B cell (primary cell): ENCODE results near the gene WDR19. TPM values are rescaled to one million over a fixed set of nuclear protein-coding genes. Genes with fewer than 3 reads are reported as not detected.
"Not testable (repeated sequence)": the region's sequence is repeated elsewhere in the genome, so short reads cannot be mapped to it uniquely, and the experiment has no call there.

Experiments used
- ATAC-seq: fragments of 200-7000 bp; cut with Tn5 transposase; one replicate; pipeline ENCODE4 v1.10.0; 2021; ENCODE audit warnings: low read depth, mild to moderate bottlenecking, moderate number of reproducible peaks, moderate library complexity
- CTCF ChIA-PET: fragments of 350-600 bp; sonication (Branson Sonifier 250); formaldehyde crosslinking; loops from one replicate; lab custom pipeline; 2021; ENCODE audit warnings: antibody characterized with exemption, inconsistent platforms; lab: Charles Lee
- POLR2A ChIA-PET: fragments of 350-600 bp; sonication (Branson Sonifier 250); formaldehyde crosslinking; loops from one replicate; lab custom pipeline; 2021; ENCODE audit warnings: antibody characterized with exemption; lab: Charles Lee
- DNase-seq: peaks from one replicate; pipeline ENCODE4 v3.0.0; 2013
- H2AFZ ChIP-seq: 2 replicates; pipeline ENCODE4 v1.6.1; 2012; ENCODE audit warnings: mild to moderate bottlenecking, low read depth, low read length; ENCODE audit not compliant: insufficient read depth, poor library complexity, severe bottlenecking
- H3K27ac ChIP-seq, 2 donors: 1 replicate in 1 of 2; 2 replicates in 1 of 2; pipeline ENCODE4 v1.5.1; 2012 to 2013; ENCODE audit warnings: low read length in 2 of 2, mild to moderate bottlenecking in 2 of 2, moderate library complexity in 1 of 2
- H3K27me3 ChIP-seq, 4 experiments: fragments of 200-600 bp in 1 of 4; sonication (generic) in 1 of 4; replicated peaks in 1 of 4; 1 replicate in 2 of 4; 2 replicates in 2 of 4; pipeline versions ENCODE4 v1.6.1 to v1.7.0; 2013 to 2016; ENCODE audit warnings: low read length in 3 of 4, mild to moderate bottlenecking in 2 of 4, mixed read lengths in 1 of 4, moderate library complexity in 1 of 4; ENCODE audit not compliant: insufficient read depth in 4 of 4, control insufficient read depth in 3 of 4; ENCODE audit errors: control extremely low read depth in 1 of 4
- H3K36me3 ChIP-seq, 2 experiments: replicated peaks in 1 of 2; 1 replicate in 1 of 2; 2 replicates in 1 of 2; pipeline versions ENCODE4 v1.6.1 to v1.7.1; 2013; ENCODE audit warnings: low read length in 1 of 2; ENCODE audit not compliant: insufficient read depth in 2 of 2, control insufficient read depth in 1 of 2; ENCODE audit errors: control extremely low read depth in 1 of 2, extremely low read depth in 1 of 2
- H3K4me1 ChIP-seq, 2 donors: fragments of 200-600 bp in 1 of 2; sonication (generic) in 1 of 2; 1 replicate in 1 of 2; 2 replicates in 1 of 2; pipeline versions ENCODE4 v1.5.1 to v1.6.1; 2013 to 2017; ENCODE audit warnings: low read length in 2 of 2; ENCODE audit not compliant: control insufficient read depth in 2 of 2, insufficient read depth in 2 of 2
- H3K4me2 ChIP-seq: replicated peaks from 2 replicates; pipeline ENCODE3; 2012; ENCODE audit warnings: mild to moderate bottlenecking, low read depth, low read length; ENCODE audit not compliant: poor library complexity, severe bottlenecking
- H3K4me3 ChIP-seq, 5 experiments: fragments of 200-600 bp in 1 of 5; sonication (generic) in 1 of 5; 1 replicate in 3 of 5; 2 replicates in 2 of 5; pipeline versions ENCODE4 v1.5.1 to v1.7.0; 2011 to 2016; ENCODE audit warnings: low read length in 4 of 5, mild to moderate bottlenecking in 4 of 5, low read depth in 2 of 5, control low read depth in 1 of 5, moderate library complexity in 1 of 5; ENCODE audit not compliant: insufficient read depth in 1 of 5; ENCODE audit errors: control extremely low read depth in 1 of 5, extremely low read depth in 1 of 5
- H3K79me2 ChIP-seq: fragments of 200-600 bp; sonication (generic); one replicate; pipeline ENCODE4 v1.6.0; 2016; ENCODE audit warnings: low read length; ENCODE audit not compliant: control insufficient read depth, insufficient read depth
- H3K9ac ChIP-seq: fragments of 200-600 bp; sonication (generic); 2 replicates; pipeline ENCODE4 v1.6.1; 2017; ENCODE audit warnings: mild to moderate bottlenecking, low read length, moderate library complexity
- H3K9me3 ChIP-seq, 3 donors: one replicate each; pipeline versions ENCODE4 v1.6.1 to v1.7.1; 2013; ENCODE audit warnings: low read length in 2 of 3; ENCODE audit not compliant: control insufficient read depth in 2 of 3, insufficient read depth in 1 of 3; ENCODE audit errors: control extremely low read depth in 1 of 3
- H4K20me1 ChIP-seq: 2 replicates; pipeline ENCODE4 v1.6.0; 2012; ENCODE audit warnings: mild to moderate bottlenecking, low read length; ENCODE audit not compliant: insufficient read depth, control insufficient read depth, poor library complexity, severe bottlenecking
- H3K27ac Mint-ChIP-seq: one replicate; pipeline ENCODE4 v1.8.0; 2021; ENCODE audit warnings: mixed read lengths
- H3K27me3 Mint-ChIP-seq: one replicate; pipeline ENCODE4 v1.8.0; 2021; ENCODE audit warnings: mixed read lengths
- H3K4me1 Mint-ChIP-seq: one replicate; pipeline ENCODE4 v1.8.0; 2021; ENCODE audit warnings: mixed read lengths
- H3K4me3 Mint-ChIP-seq: one replicate; pipeline ENCODE4 v1.8.0; 2021; ENCODE audit warnings: mixed read lengths
- H3K9me3 Mint-ChIP-seq: one replicate; pipeline ENCODE4 v1.8.0; 2022; ENCODE audit warnings: mixed read lengths; ENCODE audit not compliant: insufficient read depth
- CTCF ChIP-seq: fragments of 200-600 bp; IDR thresholded peaks from one replicate; pipeline ENCODE4 v1.8.0; 2022; ENCODE audit warnings: antibody characterized with exemption, mild to moderate bottlenecking
- EZH2 ChIP-seq: IDR thresholded peaks from 2 replicates; pipeline ENCODE4 v1.6.1; 2012; ENCODE audit warnings: borderline replicate concordance, low read depth, mild to moderate bottlenecking, moderate library complexity, low read length; ENCODE audit not compliant: insufficient read depth, poor library complexity, severe bottlenecking
- whole genome bisulfite sequencing: methylation state at CpG from one replicate; pipeline ENCODE4 v1.1.5; 2013; ENCODE audit warnings: missing lambda C conversion rate; ENCODE audit not compliant: insufficient coverage; 5-methylcytosine and 5-hydroxymethylcytosine counted together
- intact Hi-C: fragments of 100-400 bp; cut with micrococcal nuclease; formaldehyde crosslinking; loops from one replicate; pipeline ENCODE4 v1.10.0; 2022
- polyA plus RNA-seq: library from polyadenylated mRNA; depleted of rRNA; stranded (reverse); fragments of >200 nt; gene quantifications from 2 replicates; pipeline ENCODE4 v1.2.3, GENCODE V29; 2012
- total RNA-seq, 2 donors: library from RNA; stranded (reverse); fragments of 120-200 nt in 1 of 2; gene quantifications; 1 replicate in 1 of 2; 2 replicates in 1 of 2; pipeline versions ENCODE4 v1.2.3 to v1.2.4, GENCODE V29; 2013 to 2022

The WDR19 gene
- total and polyA plus RNA-seq, 2 donors (not counting 1 experiment from before 2014, with no cell fraction given), result 35.1 to 79.8 TPM

GRCh38 chr4:39179681-39180080 lies 2.6 kb upstream of the WDR19 start:
- H3K9me3 ChIP-seq, result no peaks in the 10 kb centered on the region
- Mint-ChIP-seq H3K9me3 (no peaks in the 10 kb centered on the region), H3K4me1 (peaks cover 8% of the 10 kb centered on the region), H3K4me3 (no peak overlapping the region), H3K27me3 (no peaks in the 10 kb centered on the region), H3K27ac (no peak overlapping the region)
- ATAC-seq (no peak), DNase-seq (no peak)
- ChIA-PET CTCF (interaction anchor here (0.6 to 2.3 kb wide), 4 partner anchors 13 to 419 kb away, joined by 3 to 11 read pairs (median 6); no protein-coding TSS in a partner anchor), POLR2A (no interaction called here)
- H3K9ac ChIP-seq, result no peak overlapping the region
- intact Hi-C loops, result loop anchor here (5.0 kb wide), 2 partner anchors 42 to 277 kb away; no protein-coding TSS in a partner anchor
- H4K20me1 ChIP-seq, result no peaks in the 10 kb centered on the region
- H2AFZ ChIP-seq, result no peak overlapping the region
- no peak for TF ChIP-seq CTCF
- no peak for TF ChIP-seq EZH2
- no peak overlapping the region for H3K27ac ChIP-seq
- H3K4me3 ChIP-seq, result no peak overlapping the region
- no peak overlapping the region for H3K4me2 ChIP-seq
- H3K79me2 ChIP-seq, result no peaks in the 10 kb centered on the region
- H3K36me3 ChIP-seq, result no peaks in the 10 kb centered on the region
- WGBS, result 100% methylated on average over 2 of the region's 3 CpGs
- H3K27me3 ChIP-seq, result no peaks in the 10 kb centered on the region
- H3K4me1 ChIP-seq, result peaks cover 12 to 16% of the 10 kb centered on the region in 2 donors

- not testable (repeated sequence) for H4K20me1 ChIP-seq, H3K9me3 ChIP-seq, H3K9ac ChIP-seq, H3K27ac ChIP-seq, ATAC-seq, H3K4me3 Mint-ChIP-seq, H3K4me1 Mint-ChIP-seq, H3K4me2 ChIP-seq, H3K79me2 ChIP-seq, H3K27me3 ChIP-seq, H3K9me3 Mint-ChIP-seq, H2AFZ ChIP-seq, H3K27me3 Mint-ChIP-seq, H3K27ac Mint-ChIP-seq, H3K36me3 ChIP-seq, DNase-seq, H3K4me3 ChIP-seq
- POLR2A ChIA-PET, result interaction anchor here (1.3 kb wide), 1 partner anchor 14 kb away, joined by 10 read pairs; no protein-coding TSS in a partner anchor
- peaks cover 12 to 16% of the 10 kb centered on the region in 2 donors for H3K4me1 ChIP-seq
- WGBS, result 98% methylated on average over 8 of the region's 17 CpGs
- CTCF ChIA-PET, result interaction anchor here (0.7 to 5.3 kb wide), 4 partner anchors 14 to 1085 kb away, joined by 3 to 21 read pairs (median 9); no protein-coding TSS in a partner anchor
- intact Hi-C loops, result loop anchor here (5.0 kb wide), 2 partner anchors 43 to 278 kb away; no protein-coding TSS in a partner anchor
These were observed 1.7 kb upstream of the WDR19 start for GRCh38 chr4:39180629-39181028.
